SH-SY5Y (cell line): ENCODE data around the gene DCAF8L2.

ENCODE experiments used
- GATA2 ChIP-seq: IDR thresholded peaks from 2 replicates; pipeline ENCODE4 v1.6.1; 2011; ENCODE audit warnings: mild to moderate bottlenecking, low read depth, low read length
- GATA3 ChIP-seq: IDR thresholded peaks from 2 replicates; pipeline ENCODE4 v1.6.1; 2011; ENCODE audit warnings: low read depth, mild to moderate bottlenecking, low read length, moderate library complexity

The DCAF8L2 gene

DNA sequence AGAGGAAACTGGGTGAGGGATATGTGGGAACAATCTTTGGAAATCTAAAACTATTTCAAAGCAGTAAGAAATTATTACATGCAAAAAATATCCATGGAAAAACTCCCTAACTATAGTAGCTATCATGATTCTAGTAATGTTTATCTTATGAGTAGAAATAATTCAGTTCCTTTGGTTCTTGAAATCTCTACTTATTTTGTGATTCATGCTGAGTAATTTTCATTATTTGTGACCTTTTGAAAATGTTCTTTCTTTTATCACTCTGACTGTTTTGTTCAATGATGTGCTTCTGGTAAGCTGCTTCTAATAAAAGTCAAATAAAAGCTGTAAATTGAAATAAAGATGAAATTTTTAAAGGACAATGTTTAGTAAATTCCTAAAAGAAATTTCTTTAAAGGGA, 177.2 kb downstream of the DCAF8L2 start:
- TF ChIP-seq GATA3 (no peak), GATA2 (no peak)

DNA sequence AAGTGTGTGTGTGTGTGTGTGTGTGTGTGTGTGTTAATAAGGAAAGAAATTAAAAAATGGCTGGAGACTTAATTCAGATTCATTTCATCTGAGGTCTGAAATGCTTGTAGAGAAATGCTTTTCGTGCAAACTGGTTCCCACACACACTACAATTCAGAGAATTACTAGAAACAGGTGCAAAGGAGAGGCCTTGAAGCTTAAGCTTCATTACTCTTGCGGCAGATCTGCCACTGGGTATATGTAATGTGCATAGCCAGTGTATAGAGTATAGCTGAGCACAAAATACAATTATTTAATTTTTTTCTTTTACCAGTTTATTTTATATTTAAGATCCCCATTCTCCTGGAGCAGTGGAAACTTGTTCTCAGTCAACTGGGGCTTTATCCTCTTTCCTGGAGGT, 185.8 kb downstream of the DCAF8L2 start:
- TF ChIP-seq GATA3 (no peak), GATA2 (no peak)

DNA sequence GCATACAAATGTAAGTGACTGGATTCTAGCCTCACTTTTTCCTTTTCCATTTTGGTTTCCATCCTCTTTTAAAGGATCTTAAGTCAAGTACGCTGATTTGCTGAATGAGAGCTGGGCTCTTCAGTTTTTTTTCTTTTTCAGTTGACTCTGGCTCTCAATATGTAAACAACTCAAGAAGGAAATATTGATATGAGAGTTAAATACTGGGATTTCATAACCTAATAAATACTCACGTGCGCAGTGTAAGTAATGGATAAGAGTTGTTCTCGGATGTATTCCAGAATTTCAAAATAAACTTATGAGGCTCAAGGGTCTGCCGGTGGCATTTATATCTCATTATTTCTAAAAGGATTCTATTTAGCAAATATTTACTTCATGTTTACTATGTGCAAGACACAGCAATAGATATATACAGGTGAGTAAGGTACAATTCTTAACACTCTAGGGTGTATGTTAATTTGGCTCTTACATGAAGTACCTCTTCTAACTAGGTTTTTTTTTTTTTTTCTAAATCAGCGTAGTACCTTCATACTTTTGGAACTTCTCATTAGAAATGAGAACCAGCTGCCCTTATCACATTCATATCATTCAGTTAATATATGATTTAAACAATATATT, 206.6 kb downstream of the DCAF8L2 start:
- TF ChIP-seq GATA2 (no peak), GATA3 (no peak)

DNA sequence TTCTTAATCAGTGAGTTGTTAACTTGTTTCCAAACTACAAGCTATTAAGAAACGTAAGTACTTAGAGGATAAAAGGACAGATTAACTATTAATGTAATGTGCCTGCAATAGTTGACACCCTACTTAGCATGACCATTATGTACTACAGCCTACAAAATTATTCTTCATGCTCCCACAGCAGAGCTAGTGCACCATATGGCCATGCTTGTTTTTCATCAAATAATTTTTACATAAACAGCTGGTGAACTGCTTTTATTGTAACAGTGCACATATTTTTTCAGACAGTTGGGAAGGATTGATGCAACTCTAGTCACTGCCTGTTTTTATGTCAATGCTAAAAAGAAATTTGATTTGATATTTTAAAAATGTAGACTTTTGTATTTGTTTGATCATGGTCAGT, 207.4 kb downstream of the DCAF8L2 start:
- TF ChIP-seq GATA2 (no peak), GATA3 (no peak)
